Right atrium auricular region (tissue), 2 donors: ENCODE results near the gene MYO1C. TPM values are rescaled to one million over a fixed set of nuclear protein-coding genes. Genes with fewer than 3 reads are reported as not detected.

ENCODE experiments used
- DNase-seq: peaks from one replicate; pipeline ENCODE4 v3.0.0-alpha.2; 2019; ENCODE audit warnings: low spot score
- H3K27ac ChIP-seq, 2 donors: fragments of 200-600 bp; sonication (generic); 1 replicate in 1 of 2; 2 replicates in 1 of 2; pipeline ENCODE4 v1.5.1; 2016 to 2019
- H3K27me3 ChIP-seq, 2 donors: fragments of 200-600 bp; sonication (generic); one replicate each; pipeline versions ENCODE4 v1.5.1 to v1.6.0; 2017 to 2019
- H3K36me3 ChIP-seq: fragments of 200-600 bp; sonication (generic); one replicate; pipeline ENCODE4 v1.5.1; 2016
- H3K4me1 ChIP-seq, 2 donors: fragments of 200-600 bp; sonication (generic); one replicate each; pipeline versions ENCODE4 v1.5.1 to v1.6.0; 2017 to 2019
- H3K4me3 ChIP-seq, 2 donors: fragments of 200-600 bp; sonication (generic); 1 replicate in 1 of 2; 2 replicates in 1 of 2; pipeline ENCODE4 v1.5.1; 2017 to 2019; ENCODE audit warnings: mild to moderate bottlenecking in 1 of 2, moderate library complexity in 1 of 2
- H3K9me3 ChIP-seq, 2 donors: fragments of 200-600 bp; sonication (generic); one replicate each; pipeline ENCODE4 v1.5.1; 2019
- CTCF ChIP-seq, 2 donors: fragments of 200-600 bp; sonication (generic); IDR thresholded peaks; one replicate each; pipeline ENCODE4 v1.5.1; 2019; ENCODE audit warnings: antibody characterized with exemption in 2 of 2
- total RNA-seq, 2 donors: library from RNA; depleted of rRNA; stranded (reverse); fragments of >200 nt; gene quantifications; one replicate each; pipeline ENCODE4 v1.1.0, GENCODE V29; 2016

MYO1C gene
- total RNA-seq, 2 donors from 2014 or later = 83.6 to 161 TPM

- TF ChIP-seq CTCF (IDR thresholded peaks at IDR 0.05) = no peak
- DNase-seq = no peak
- no peaks in the 10 kb centered on the region for H3K9me3 ChIP-seq
- H3K4me1 ChIP-seq = peaks cover 0 to 23% of the 10 kb centered on the region in 2 donors
- H3K27me3 ChIP-seq = no peaks in the 10 kb centered on the region
- H3K4me3 ChIP-seq = no peak overlapping the region
- peaks cover 15% of the 10 kb centered on the region for H3K36me3 ChIP-seq
- no peak overlapping the region for H3K27ac ChIP-seq
Measured at GRCh38 chr17:1416414-1416813, 76.1 kb downstream of the MYO1C start.

GRCh38 chr17:1414634-1415033, 77.9 kb downstream of the MYO1C start:
- H3K36me3 ChIP-seq = peaks cover under 1% of the 10 kb centered on the region
- no peak for TF ChIP-seq CTCF (IDR thresholded peaks at IDR 0.05)
- DNase-seq = no peak
- no peak overlapping the region for H3K4me3 ChIP-seq
- H3K27ac ChIP-seq = peak overlapping the region; percentile 35 to 53
- peaks cover 0 to 23% of the 10 kb centered on the region in 2 donors for H3K4me1 ChIP-seq
- no peaks in the 10 kb centered on the region for H3K9me3 ChIP-seq
- H3K27me3 ChIP-seq = no peaks in the 10 kb centered on the region

Other genes with a start within 250 kb of the MYO1C start
- not detected for gene BHLHA9, start 222.2 kb downstream of the MYO1C start, total RNA-seq
- gene TRARG1, start 213.0 kb downstream of the MYO1C start, total RNA-seq = 1 to 10 TPM in 1 of 2 donors, under 1 TPM in 1; 0.48 to 4.2 TPM
- 100 to 1,000 TPM; 655 to 703 TPM for gene YWHAE, start 92.5 kb downstream of the MYO1C start, total RNA-seq
- 10 to 100 TPM; 36.0 to 49.8 TPM for gene CRK, start 36.5 kb downstream of the MYO1C start, total RNA-seq
- 10 to 100 TPM; 64.9 to 78.1 TPM for gene INPP5K, start 23.9 kb upstream of the MYO1C start, total RNA-seq
- 10 to 100 TPM; 35.1 to 39.6 TPM for gene PITPNA, start 70.1 kb upstream of the MYO1C start, total RNA-seq
- 1 to 10 TPM; 3.6 to 9.8 TPM for gene SLC43A2, start 136.1 kb upstream of the MYO1C start, total RNA-seq
- gene SCARF1, start 153.0 kb upstream of the MYO1C start, total RNA-seq = 10 to 100 TPM in 1 of 2 donors, 1 to 10 TPM in 1; 8.6 to 14.8 TPM
- 10 to 100 TPM; 38.6 to 60.7 TPM for gene RILP, start 157.2 kb upstream of the MYO1C start, total RNA-seq
- gene PRPF8, start 192.2 kb upstream of the MYO1C start, total RNA-seq = 100 to 1,000 TPM in 1 of 2 donors, 10 to 100 TPM in 1; 90.1 to 144 TPM
- gene TLCD2, start 217.7 kb upstream of the MYO1C start, total RNA-seq = 1 to 10 TPM; 1.1 to 3.7 TPM
- 10 to 100 TPM; 10.9 to 17.9 TPM for gene WDR81, start 232.0 kb upstream of the MYO1C start, total RNA-seq